Measurements from ENCODE around the gene C10orf62.

The C10orf62 gene

GRCh38 chr10:97547271-97547600, 42.3 kb upstream of the C10orf62 start:
- Histone ChIP-seq H3K27ac (no peak overlapping the region), H3K36me3 (replicated peaks) (no peaks in the 10 kb centered on the region), H3K4me3 (ENCODE audit: low read depth, low read length) (no peak overlapping the region), H3K27me3 (replicated peaks) (no peaks in the 10 kb centered on the region)
- no peak for TF ChIP-seq CTCF (IDR thresholded peaks at IDR 0.05; ENCODE audit: low read depth, low read length, missing control alignments)
- DNase-seq: no peak
- in situ Hi-C loops (cut with HindIII; ENCODE audit: low pct_ligation_motif_present, low sequenced_read_pairs): no loop called here

GRCh38 chr10:97547962-97548361, 41.6 kb upstream of the C10orf62 start:
- in situ Hi-C loops (cut with HindIII; ENCODE audit: low pct_ligation_motif_present, low sequenced_read_pairs): no loop called here
- no peak for TF ChIP-seq CTCF (IDR thresholded peaks at IDR 0.05; ENCODE audit: low read depth, low read length, missing control alignments)
- no peak for DNase-seq
- no peak overlapping the region for H3K4me3 ChIP-seq (ENCODE audit: low read depth, low read length)
- H3K27ac ChIP-seq: no peak overlapping the region
- H3K36me3 ChIP-seq (replicated peaks): no peaks in the 10 kb centered on the region
- H3K27me3 ChIP-seq (replicated peaks): no peaks in the 10 kb centered on the region

GRCh38 chr10:97548828-97549455, 40.6 kb upstream of the C10orf62 start:
- no peak for DNase-seq
- no peaks in the 10 kb centered on the region for H3K36me3 ChIP-seq (replicated peaks)
- no peak overlapping the region for H3K4me3 ChIP-seq (ENCODE audit: low read depth, low read length)
- no peak for TF ChIP-seq CTCF (IDR thresholded peaks at IDR 0.05; ENCODE audit: low read depth, low read length, missing control alignments)
- no peak overlapping the region for H3K27ac ChIP-seq
- H3K27me3 ChIP-seq (replicated peaks): no peaks in the 10 kb centered on the region
- in situ Hi-C loops (cut with HindIII; ENCODE audit: low pct_ligation_motif_present, low sequenced_read_pairs): no loop called here

DNA sequence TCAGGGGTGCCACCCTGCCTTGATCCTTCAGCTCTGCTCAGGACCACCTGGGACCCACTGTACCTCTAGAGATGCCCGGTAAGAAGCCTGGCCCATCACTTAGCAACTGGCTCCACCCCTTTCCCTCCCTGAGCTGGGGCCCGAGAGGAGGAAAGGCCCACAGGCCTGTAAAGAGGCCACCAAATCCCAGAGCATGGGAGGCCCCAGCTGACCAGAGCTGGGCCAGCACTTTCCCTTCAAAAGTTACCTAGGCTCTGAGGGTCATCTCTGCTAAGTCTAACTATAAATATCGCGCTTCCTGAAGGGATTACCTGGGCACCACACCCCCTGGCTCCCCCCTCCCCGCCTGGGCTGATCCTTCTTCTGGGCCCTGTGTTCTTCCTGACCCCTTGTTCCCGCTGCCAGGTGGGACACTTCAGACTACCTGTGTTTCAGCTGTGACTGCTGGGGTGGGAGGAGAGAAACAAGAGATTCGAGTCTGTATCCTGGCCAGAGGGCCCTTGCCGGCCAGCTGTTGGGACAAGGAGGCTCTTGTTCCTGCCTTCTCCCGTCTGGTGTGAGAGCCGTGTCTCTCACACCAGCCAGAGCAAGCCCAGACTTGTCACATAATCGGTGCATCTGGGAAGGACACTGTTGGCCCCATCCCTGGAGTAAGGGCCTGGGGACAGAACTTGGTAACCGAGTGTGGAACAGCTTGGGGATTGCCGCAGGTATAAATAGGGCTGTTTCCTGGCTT, 39.8 kb upstream of the C10orf62 start:
- no peak for TF ChIP-seq CTCF (IDR thresholded peaks at IDR 0.05; ENCODE audit: low read depth, low read length, missing control alignments)
- no peak for DNase-seq
- in situ Hi-C loops (cut with HindIII; ENCODE audit: low pct_ligation_motif_present, low sequenced_read_pairs): no loop called here
- no peaks in the 10 kb centered on the region for H3K27me3 ChIP-seq (replicated peaks)
- no peak overlapping the region for H3K27ac ChIP-seq
- H3K4me3 ChIP-seq (ENCODE audit: low read depth, low read length): no peak overlapping the region
- no peaks in the 10 kb centered on the region for H3K36me3 ChIP-seq (replicated peaks)

DNA sequence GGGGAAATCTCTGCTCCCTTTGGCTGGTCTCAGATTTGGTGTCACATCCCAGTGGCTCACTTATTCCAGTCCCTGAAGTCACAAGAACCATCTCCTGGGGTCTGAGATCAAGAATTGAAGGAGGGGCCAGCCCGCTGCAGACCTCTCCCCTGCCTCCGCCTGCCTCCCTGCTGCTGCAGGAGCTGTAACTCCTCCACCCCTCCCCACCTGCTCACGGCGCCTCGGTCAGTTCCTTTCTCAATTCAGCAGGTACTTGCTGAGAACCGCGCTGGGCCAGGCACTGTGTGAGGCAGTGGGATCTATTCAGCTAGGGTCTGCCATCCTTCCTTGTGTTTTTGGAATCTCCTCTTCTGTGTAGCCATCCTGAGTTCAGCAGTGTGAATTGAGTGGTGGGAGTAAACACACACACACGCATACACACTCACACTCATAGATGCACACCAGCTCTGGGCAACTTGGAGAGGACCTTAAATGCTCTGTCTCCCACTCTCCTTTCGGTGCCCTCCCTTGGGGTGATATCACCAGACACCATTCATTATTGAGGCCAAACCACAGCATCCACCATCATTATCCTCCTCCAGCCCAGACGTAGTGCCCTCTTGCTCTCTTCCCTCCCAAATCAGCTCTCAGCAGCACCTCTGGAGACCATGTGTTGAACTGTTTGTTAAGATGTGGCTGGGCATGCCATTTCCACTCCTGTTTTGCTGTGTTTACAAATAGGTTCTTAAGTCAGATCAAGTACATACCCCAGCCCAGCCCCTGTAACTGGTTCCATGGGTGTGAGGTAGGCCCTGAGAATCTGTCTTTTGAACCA, 39.0 kb upstream of the C10orf62 start:
- no peaks in the 10 kb centered on the region for H3K36me3 ChIP-seq (replicated peaks)
- no peak overlapping the region for H3K4me3 ChIP-seq (ENCODE audit: low read depth, low read length)
- TF ChIP-seq CTCF (IDR thresholded peaks at IDR 0.05; ENCODE audit: low read depth, low read length, missing control alignments): no peak
- H3K27me3 ChIP-seq (replicated peaks): no peaks in the 10 kb centered on the region
- no peak for DNase-seq
- in situ Hi-C loops (cut with HindIII; ENCODE audit: low pct_ligation_motif_present, low sequenced_read_pairs): no loop called here
- H3K27ac ChIP-seq: no peak overlapping the region

Data from brain microvascular endothelial cell (primary cell).